GM19025 (cell line): Measurements from ENCODE around the gene ZRANB3.
"Not testable (repeated sequence)": the region's sequence is repeated elsewhere in the genome, so short reads cannot be mapped to it uniquely, and the experiment has no call there.

ENCODE experiments used
- ATAC-seq: cut with Tn5 transposase; IDR thresholded peaks from one replicate; pipeline ENCODE4 v1.9.1; 2021; ENCODE audit warnings: mild to moderate bottlenecking, low read depth, moderate library complexity; ENCODE audit not compliant: unreplicated experiment

Gene ZRANB3

GRCh38 chr2:135348096-135348704 is 182.8 kb downstream of the ZRANB3 start:
- ATAC-seq, result not testable (repeated sequence)

- no peak for ATAC-seq
Measured at GRCh38 chr2:135337071-135337470, 193.9 kb downstream of the ZRANB3 start.

- ATAC-seq, result no peak
Measured at GRCh38 chr2:135335256-135335655, 195.8 kb downstream of the ZRANB3 start.

- ATAC-seq, result no peak
Measured at GRCh38 chr2:135327146-135327545, 203.9 kb downstream of the ZRANB3 start.

- ATAC-seq, result no peak
Measured at GRCh38 chr2:135320465-135321355, 210.3 kb downstream of the ZRANB3 start.

- no peak for ATAC-seq
Measured at GRCh38 chr2:135318808-135319207, 212.2 kb downstream of the ZRANB3 start.

- no peak for ATAC-seq
Measured at GRCh38 chr2:135317375-135317774, 213.6 kb downstream of the ZRANB3 start.

GRCh38 chr2:135311962-135312361 is 219.1 kb downstream of the ZRANB3 start:
- ATAC-seq, result no peak

- ATAC-seq, result no peak
Measured at GRCh38 chr2:135311268-135311667, 219.8 kb downstream of the ZRANB3 start.

- no peak for ATAC-seq
Measured at GRCh38 chr2:135304694-135305093, 226.3 kb downstream of the ZRANB3 start.

GRCh38 chr2:135299658-135300244 is 231.3 kb downstream of the ZRANB3 start:
- ATAC-seq, result no peak

- no peak for ATAC-seq
Measured at GRCh38 chr2:135299165-135299564, 231.9 kb downstream of the ZRANB3 start.

- ATAC-seq, result not testable (repeated sequence)
Measured at GRCh38 chr2:135287121-135287520, 243.9 kb downstream of the ZRANB3 start.

GRCh38 chr2:135285391-135285790 is 245.6 kb downstream of the ZRANB3 start:
- no peak for ATAC-seq

GRCh38 chr2:135281379-135281778 is 249.6 kb downstream of the ZRANB3 start:
- no peak for ATAC-seq

GRCh38 chr2:135279209-135279608 is 251.8 kb downstream of the ZRANB3 start:
- ATAC-seq, result no peak

- ATAC-seq, result no peak
Measured at GRCh38 chr2:135276525-135276924, 254.5 kb downstream of the ZRANB3 start.

- ATAC-seq, result no peak
Measured at GRCh38 chr2:135271006-135271405, 260.0 kb downstream of the ZRANB3 start.

GRCh38 chr2:135265960-135266490 is 265.0 kb downstream of the ZRANB3 start:
- no peak for ATAC-seq

- ATAC-seq, result no peak
Measured at GRCh38 chr2:135259123-135259522, 271.9 kb downstream of the ZRANB3 start.

- ATAC-seq, result no peak
Measured at GRCh38 chr2:135258193-135258592, 272.8 kb downstream of the ZRANB3 start.
